Measurements from ENCODE around the gene H2BK1. TPM values are rescaled to one million over a fixed set of nuclear protein-coding genes. Genes with fewer than 3 reads are reported as not detected.

Gene H2BK1
- total RNA-seq, 1 donor: not detected

GRCh38 chr7:151209588-151209987 is 700 bp downstream of the H2BK1 start:
- no peak overlapping the region for H3K4me3 ChIP-seq (ENCODE audit: low read depth, low read length)
- DNase-seq (ENCODE audit: low read depth): no peak
- TF ChIP-seq CTCF (IDR thresholded peaks at IDR 0.05; ENCODE audit: insufficient read depth, low read depth, low read length): no peak

- no peak overlapping the region for H3K4me3 ChIP-seq (ENCODE audit: low read depth, low read length)
- DNase-seq (ENCODE audit: low read depth): no peak
- no peak for TF ChIP-seq CTCF (IDR thresholded peaks at IDR 0.05; ENCODE audit: insufficient read depth, low read depth, low read length)
Observed at GRCh38 chr7:151208253-151208862, 1.9 kb downstream of the H2BK1 start.

GRCh38 chr7:151207804-151208203 is 2.5 kb downstream of the H2BK1 start:
- no peak overlapping the region for H3K4me3 ChIP-seq (ENCODE audit: low read depth, low read length)
- TF ChIP-seq CTCF (IDR thresholded peaks at IDR 0.05; ENCODE audit: insufficient read depth, low read depth, low read length): no peak
- DNase-seq (ENCODE audit: low read depth): no peak

DNA sequence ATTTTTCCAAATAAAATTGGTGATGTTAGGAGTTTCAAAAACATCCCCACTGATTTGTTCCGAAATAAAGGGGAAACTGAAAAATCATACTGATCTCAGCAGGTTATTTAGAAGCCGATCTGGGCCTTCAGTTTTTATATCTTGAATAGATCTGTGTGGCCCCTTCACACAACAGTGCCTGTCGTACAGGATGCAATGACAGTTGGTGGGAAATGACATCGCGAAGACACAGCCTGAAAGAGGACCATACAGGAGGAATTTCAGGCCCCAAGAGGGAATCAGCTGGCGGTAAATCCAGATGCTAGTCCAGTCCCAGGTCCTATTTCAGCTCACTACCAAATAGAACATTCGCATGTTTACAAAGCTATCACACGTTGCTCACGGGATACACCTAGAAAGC is 3.0 kb downstream of the H2BK1 start:
- no peak overlapping the region for H3K4me3 ChIP-seq (ENCODE audit: low read depth, low read length)
- DNase-seq (ENCODE audit: low read depth): no peak
- no peak for TF ChIP-seq CTCF (IDR thresholded peaks at IDR 0.05; ENCODE audit: insufficient read depth, low read depth, low read length)

DNA sequence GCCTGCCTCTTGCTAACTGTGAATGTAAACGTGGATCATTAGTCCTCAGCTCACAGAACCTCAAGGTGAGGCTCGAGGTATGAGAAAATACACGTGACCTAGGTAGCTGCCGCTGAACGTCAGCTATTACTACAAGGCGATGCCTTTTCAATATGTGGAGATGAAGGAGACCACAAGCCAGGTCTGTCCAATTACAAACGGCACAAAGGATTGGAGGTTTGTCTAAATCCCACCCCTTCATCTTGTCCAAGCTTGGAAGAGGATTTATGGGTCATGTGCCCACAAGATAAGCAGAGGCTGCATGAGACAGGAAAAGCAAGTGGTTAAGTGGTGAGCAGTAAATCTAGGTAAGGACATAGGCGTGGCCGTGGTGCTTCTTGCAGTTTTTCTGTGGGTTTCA is 3.4 kb downstream of the H2BK1 start:
- no peak for TF ChIP-seq CTCF (IDR thresholded peaks at IDR 0.05; ENCODE audit: insufficient read depth, low read depth, low read length)
- H3K4me3 ChIP-seq (ENCODE audit: low read depth, low read length): no peak overlapping the region
- DNase-seq (ENCODE audit: low read depth): peak; percentile 51

- DNase-seq (ENCODE audit: low read depth): no peak
- H3K4me3 ChIP-seq (ENCODE audit: low read depth, low read length): no peak overlapping the region
- no peak for TF ChIP-seq CTCF (IDR thresholded peaks at IDR 0.05; ENCODE audit: insufficient read depth, low read depth, low read length)
Observed at GRCh38 chr7:151205730-151206129, 4.6 kb downstream of the H2BK1 start.
